AG09319 (cell line): ENCODE measurements around the gene PTPN6.
"Not testable (repeated sequence)": the region's sequence is repeated elsewhere in the genome, so short reads cannot be mapped to it uniquely, and the experiment has no call there.

Experiments used
- DNase-seq: peaks from one replicate; pipeline ENCODE4 v3.0.0-alpha.2; 2010; ENCODE audit warnings: low read depth; ENCODE audit errors: extremely low read depth
- CTCF ChIP-seq: IDR thresholded peaks from 2 replicates; pipeline ENCODE4 v1.5.1; 2011; ENCODE audit warnings: low read depth, mild to moderate bottlenecking, inconsistent platforms, low read length, moderate library complexity

PTPN6 gene

DNA sequence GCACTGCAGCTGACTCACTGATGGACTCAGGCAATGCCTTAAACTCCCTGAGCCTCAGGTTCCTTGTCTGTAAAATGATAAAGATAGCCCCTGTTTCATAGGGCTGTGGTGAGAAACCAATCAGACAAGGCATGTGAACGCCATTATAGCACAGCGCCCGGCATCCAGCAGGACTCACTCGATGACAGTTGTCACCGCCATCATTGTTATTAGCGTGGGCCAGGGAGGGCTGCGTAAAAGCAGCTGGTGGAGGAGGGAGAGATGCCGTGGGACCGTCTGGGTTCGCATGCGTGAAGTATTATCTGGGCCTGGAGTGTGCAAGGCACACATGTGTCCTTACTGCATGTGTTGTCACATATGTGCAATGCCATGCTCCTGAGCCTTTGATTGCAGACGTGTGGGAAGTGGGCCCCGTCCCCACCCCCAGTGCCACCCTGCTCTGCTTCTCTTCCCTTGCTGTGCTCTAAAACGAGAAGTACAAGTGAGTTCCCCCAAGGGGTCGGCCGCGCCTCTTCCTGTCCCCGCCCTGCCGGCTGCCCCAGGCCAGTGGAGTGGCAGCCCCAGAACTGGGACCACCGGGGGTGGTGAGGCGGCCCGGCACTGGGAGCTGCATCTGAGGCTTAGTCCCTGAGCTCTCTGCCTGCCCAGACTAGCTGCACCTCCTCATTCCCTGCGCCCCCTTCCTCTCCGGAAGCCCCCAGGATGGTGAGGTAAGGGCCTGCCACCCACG lies at the start of gene PTPN6:
Gene PTPN6, plus strand, starts transcription at position 546 of the 730 bp plus-strand sequence. Its CDS starts 157 bp downstream, at position 703.
- no peak for DNase-seq
- no peak for TF ChIP-seq CTCF

DNA sequence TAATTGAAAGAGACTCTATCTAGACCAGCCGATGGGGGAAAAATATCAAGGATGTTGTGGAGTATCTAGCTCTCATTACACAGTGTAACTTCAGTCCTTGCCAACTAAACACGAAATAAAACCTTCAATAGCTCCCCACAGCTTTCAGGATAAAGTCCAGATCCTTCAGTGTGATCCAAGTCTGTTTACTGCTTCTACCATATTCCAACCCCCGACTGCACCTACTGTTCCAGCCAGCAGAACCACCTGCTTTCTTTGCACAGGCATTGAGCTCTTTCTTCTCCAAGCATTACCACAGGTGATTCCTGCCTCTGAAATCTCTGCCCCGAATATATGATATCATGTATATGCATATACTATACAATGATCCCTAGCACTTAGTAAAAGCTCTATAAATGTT lies 48.7 kb upstream of the PTPN6 start:
- TF ChIP-seq CTCF = no peak
- DNase-seq = no peak

- DNase-seq = no peak
- TF ChIP-seq CTCF = no peak
Observed at GRCh38 chr12:6903722-6904121, 47.4 kb upstream of the PTPN6 start.

DNA sequence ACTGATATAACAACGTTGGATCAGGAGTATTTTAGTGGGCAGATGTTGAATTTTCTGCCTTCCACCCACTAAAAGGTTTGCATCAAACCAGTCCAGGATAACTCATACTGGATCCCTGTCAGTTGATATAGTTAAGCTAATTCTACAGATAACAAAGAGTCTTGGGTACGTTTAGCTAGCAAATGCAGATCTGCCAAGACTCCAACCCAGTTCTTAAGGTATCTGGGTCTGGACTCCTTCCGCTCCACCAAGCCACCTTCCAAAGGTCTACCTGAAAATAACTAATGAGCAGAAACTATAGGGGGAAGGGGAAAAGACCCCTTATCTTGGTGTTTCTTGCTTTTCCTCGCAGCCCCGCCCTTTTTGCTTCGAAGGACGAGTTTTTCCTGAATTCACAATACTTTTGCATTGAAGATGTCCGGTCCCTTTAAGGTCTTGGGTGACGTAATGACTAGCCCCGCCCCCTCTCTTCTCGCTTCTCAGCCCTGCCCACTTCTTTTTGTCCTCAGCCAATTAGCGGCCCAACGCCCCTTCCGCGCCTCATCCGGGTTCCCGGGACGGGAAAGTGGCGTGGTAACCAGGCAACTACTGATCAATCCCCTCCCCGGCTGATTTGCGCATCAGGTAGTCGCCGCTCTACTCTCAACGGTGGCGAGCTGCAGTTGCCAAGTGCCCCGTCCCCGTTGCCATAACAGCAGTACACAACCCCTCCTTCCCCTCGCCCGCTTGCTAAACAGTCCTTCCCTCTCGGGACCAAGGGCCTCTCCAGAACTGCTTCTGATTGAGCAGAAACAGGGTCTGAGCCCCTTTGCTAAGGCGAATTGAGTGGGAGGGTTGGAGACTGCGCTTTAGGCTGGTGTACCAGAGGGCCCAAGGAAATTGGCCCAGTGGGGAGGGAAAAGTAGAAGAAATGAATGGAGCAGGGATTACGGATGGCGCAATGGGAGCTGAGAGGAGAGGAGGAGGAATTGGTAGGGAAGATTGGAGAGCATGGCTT lies 46.6 kb upstream of the PTPN6 start, which contains the start of gene LRRC23:
Gene LRRC23, plus strand, starts transcription at position 543 of the 997 bp plus-strand sequence. CDS start 812 bp downstream, outside the sequence.
- DNase-seq = peak; percentile 82
- no peak for TF ChIP-seq CTCF

- TF ChIP-seq CTCF = no peak
Observed at GRCh38 chr12:6905414-6906040, 45.6 kb upstream of the PTPN6 start.

DNA sequence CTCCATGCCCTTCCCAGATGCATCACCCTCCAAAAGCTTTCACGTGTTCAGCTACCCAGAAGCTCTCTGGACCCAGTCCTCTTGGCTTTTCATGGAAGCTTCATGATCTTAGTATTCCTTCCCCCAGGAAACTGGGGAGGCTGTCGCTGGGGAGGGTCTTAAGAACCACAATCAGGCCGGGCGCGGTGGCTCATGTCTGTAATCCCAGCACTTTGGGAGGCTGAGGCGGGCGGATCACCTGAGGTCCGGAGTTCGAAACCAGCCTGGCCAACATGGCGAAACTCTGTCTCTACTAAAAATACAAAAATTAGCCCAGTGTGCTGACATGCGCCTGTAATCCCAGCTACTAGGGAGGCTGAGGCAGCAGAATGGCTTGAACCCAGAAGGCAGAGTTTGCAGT lies 43.0 kb upstream of the PTPN6 start:
- DNase-seq = not testable (repeated sequence)

More at GRCh38 chr12:6905414-6906040, 45.6 kb upstream of the PTPN6 start:
- no peak for DNase-seq

DNA sequence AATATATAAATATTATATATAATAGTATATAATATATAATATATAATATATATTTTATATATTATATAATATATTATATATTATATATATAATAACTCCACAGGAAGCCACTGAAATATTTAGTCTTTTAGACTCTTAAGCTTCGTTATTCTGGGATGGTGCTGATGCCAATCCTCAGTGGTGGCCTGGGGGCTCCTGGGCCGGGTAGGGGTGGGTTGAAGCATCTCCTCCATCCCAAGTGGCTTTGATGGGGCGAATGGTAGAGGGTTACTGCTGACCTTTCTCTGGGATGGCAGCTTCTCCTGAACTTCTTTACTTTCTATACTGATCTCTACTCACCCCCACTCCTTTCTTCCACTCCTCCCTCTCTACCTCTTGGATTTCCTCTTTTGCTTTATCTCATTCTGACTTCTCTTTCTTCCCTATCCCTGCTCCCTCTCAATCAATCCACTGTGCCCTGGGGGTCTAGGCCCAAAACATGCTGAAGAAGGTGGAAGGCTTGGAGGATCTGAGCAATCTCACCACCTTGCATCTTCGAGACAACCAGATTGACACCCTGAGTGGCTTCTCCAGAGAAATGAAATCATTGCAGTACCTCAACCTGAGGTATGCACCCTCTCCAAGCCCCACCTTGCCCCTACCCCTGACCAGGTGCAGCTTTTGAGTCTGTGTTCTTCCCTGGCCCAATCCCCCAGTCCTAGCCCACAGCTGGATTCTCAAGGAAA lies 41.6 kb upstream of the PTPN6 start:
- no peak for DNase-seq
- no peak for TF ChIP-seq CTCF
